HTR-8/SVneo (cell line): ENCODE data around the gene HSF5.

Experiments used
- DNase-seq: peaks from one replicate; pipeline ENCODE4 v3.0.0; 2011; ENCODE audit warnings: low spot score, mixed read lengths; ENCODE audit not compliant: insufficient read length
- FAIRE-seq: peaks from 2 replicates; lab custom pipeline; 2011; peaks lifted over from hg19 to GRCh38; lab: Jason Lieb, UNC

Gene HSF5, protein sequence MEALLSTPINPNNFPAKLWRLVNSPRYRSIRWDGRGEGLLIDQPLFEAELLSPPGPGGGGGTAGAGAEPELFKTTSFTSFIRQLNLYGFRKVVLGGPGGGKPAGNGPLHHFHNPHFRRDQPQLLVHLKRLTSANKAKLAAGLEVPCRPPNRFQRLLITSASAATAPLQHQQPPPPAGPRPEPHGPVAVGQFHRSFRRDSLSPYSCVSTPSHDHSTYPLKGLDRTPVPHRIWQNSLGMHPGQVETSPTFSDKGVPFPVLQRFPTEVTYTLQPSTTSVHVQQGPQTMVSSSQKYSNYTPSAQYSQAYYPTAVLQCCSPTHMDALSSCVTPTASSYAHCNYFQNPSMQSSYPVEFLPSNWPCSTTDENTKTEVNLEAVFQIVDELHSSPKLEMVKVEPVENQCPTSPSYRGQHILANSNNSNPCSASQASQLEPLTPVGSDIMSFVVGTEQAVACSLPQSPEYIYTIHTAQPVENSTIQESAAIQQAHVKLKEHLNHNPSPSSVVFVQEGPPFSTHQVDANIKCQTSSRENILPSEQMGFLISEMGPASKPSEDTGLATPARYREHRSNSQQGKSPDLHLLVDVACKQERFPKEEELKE

DNA sequence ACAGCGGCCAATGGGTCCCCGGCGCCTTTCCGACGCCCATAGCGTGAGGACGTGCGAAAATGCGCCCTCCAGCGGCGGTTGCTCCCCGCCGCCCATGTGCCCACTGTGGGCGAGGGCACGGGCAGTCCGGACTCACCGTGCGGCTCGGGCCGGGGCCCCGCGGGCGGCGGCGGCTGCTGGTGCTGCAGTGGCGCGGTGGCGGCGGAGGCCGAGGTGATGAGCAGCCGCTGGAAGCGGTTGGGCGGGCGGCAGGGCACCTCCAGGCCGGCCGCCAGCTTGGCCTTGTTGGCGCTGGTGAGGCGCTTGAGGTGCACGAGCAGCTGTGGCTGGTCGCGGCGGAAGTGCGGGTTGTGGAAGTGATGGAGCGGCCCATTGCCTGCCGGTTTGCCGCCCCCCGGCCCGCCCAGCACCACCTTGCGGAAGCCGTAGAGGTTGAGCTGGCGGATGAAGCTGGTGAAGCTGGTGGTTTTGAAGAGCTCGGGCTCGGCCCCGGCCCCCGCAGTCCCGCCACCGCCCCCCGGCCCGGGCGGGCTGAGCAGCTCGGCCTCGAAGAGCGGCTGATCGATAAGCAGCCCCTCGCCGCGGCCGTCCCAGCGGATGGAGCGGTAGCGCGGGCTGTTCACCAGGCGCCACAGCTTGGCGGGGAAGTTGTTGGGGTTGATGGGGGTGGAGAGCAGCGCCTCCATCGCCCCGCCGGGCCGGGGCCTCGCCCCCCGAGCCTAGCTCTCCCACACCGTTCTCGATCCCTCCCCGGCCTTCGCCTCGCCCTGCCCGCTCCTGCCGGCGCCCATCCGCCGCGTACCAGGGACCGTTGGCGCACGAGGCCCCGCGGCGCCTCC, at the start of gene HSF5:
TSS of gene HSF5 (minus strand) at position 820 of the 839 bp plus-strand sequence. CDS start at position 686, 134 bp downstream.
- FAIRE-seq (no peak), DNase-seq (no peak)

DNA sequence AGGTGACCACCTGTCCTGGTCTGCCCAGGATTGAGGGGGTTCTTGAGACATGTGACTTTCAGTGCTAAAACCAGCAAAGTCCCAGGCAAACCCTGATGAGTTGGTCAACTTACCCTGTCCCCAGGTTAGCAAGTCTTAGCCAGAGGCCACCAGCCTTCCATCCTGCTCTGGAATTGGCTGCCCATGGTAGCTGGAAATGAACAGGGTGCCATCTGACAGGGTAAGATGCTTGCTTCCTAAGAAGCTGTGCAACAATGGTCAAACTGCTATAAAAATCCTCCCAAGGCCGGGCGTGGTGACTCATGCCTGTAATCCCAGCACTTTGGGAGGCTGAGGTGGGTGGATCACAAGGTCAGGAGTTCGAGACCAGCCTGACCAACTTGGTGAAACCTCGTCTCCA, 49.1 kb upstream of the HSF5 start:
- FAIRE-seq (no peak), DNase-seq (no peak)

DNA sequence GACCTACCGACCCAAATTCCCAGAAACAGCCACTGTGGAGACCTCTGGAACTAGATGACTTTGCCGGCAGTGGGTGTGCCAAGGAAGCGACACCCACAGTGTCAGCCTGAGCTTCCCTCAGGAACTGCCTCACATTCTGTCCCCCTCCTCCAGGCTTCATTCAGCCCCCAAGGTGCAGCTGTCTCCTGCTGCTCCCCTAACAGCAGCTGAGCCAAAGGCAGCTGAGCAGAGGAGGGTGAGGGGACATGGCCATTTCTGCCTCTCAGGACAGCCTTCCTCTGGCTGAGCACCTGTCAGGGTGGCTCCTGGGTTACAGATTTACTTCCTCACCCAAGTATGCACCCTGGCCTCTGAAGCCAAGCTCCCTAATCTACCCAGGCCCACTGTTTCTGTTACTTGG, 48.3 kb upstream of the HSF5 start:
- DNase-seq, result no peak
- FAIRE-seq, result no peak

DNA sequence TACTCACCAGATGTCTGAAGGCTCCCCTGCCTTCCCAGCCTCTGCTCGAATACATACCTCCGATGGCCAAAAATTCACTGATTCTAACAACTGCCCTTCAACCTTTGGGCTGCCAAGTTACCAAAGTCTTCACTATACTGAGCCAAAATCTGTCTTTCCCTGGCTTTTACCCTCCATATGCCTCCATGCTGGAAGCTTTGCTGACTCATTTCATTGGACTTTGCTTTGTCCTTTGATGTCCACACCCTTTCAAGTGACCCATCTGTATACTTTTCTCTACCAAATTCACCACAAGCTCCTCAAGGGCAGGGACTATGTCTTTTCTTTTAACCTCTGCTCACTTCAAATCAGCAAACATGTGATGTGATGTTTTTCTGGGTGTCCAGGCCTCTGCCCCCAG, 47.2 kb upstream of the HSF5 start:
- FAIRE-seq, result peak; percentile 74
- DNase-seq, result no peak

DNA sequence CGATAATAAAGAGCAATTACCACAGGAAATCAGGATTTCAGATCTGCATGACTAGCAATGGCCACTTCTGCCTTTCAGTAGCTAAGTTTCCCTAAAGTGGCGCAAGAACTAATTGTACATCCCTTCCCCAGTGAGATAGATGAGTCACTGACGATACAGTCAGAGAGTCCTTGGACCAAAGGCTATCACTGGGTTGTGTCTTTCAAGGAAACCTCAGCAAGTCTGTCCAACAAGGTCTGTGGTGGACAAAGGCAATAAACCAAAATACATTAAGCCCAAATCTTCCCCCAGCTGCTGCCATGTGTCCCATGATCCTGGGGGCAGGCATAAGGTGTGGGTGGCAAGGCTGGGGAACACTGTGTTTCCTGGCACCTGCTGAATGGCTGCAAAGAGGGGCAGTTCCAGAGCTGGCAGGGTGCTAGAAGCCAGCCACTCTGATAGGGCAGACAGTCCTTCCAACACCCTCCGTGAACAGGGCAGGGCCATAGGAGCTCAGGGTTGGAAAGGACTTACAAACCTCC, 46.8 kb upstream of the HSF5 start:
- DNase-seq (no peak), FAIRE-seq (peak; percentile 86)

DNA sequence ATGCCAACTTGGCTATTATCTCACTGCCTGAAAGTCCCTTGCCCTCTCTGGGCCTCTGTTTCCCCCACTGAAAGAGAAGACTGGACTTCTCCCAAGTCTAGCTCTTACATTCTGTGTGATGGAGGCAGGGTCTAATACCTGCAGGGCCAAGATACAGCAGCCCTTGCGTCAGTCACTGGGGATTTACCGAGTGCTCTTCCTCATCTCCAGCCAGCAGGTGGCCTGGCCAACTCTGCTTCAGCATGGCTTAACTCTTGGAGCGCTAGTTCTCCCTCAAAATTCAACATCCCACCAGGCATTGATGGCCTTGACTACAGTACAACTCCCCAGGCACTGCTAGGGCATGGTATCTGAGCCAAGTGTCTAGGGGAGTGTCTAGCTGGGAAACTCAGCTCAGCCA, 46.1 kb upstream of the HSF5 start:
- no peak for FAIRE-seq

DNA sequence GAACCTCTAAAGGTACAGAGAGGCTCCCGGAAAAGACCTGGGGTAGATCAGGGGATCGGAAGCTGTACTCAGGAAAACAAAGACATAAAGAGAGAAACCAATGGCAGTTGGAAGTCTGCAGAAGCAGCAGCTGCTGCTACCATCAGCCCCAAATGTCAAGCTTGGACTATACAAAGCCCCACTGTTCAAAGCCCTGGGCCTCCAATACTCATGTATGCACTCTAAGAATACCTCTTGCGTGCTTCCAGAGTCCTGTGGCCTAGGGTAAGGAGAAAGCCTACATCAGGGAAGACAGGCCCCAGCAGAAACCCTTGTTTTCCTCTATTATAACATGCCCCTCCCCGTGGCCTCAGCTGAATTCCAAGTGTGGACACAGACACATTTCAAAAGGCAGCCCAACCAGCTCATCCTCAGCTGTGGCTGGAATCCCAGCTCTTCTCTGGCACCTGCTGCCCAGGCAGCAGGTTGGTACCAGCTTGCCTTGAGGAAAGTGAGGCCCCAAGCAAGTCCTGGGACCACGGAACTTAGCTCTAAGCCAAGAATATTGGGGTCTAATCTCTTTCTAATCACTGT, 45.5 kb upstream of the HSF5 start:
- no peak for FAIRE-seq

More for the DNA sequence above, 46.1 kb upstream of the HSF5 start:
- DNase-seq, result no peak

DNA sequence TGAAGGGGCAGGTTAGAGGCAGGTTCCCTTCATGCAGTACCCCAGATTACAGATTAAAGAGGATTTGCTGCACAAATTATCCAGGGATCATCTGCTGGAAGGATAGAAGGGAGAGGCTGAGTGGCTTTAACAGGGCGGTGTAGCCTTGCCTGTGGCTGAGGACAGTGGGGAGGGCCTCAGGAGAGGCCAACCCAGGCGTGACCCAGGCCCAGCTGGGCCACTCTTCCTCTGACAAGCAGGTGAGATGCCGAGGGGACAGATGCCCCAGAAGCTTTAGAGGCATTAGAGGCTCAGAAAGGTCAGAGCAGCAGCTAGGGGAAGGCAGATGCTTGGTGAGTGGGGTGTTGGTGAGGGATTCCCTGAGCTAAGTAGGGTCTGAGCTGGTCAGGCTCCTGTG, 44.3 kb upstream of the HSF5 start:
- FAIRE-seq (no peak), DNase-seq (no peak)

More for the DNA sequence above, 45.5 kb upstream of the HSF5 start:
- DNase-seq, result no peak

DNA sequence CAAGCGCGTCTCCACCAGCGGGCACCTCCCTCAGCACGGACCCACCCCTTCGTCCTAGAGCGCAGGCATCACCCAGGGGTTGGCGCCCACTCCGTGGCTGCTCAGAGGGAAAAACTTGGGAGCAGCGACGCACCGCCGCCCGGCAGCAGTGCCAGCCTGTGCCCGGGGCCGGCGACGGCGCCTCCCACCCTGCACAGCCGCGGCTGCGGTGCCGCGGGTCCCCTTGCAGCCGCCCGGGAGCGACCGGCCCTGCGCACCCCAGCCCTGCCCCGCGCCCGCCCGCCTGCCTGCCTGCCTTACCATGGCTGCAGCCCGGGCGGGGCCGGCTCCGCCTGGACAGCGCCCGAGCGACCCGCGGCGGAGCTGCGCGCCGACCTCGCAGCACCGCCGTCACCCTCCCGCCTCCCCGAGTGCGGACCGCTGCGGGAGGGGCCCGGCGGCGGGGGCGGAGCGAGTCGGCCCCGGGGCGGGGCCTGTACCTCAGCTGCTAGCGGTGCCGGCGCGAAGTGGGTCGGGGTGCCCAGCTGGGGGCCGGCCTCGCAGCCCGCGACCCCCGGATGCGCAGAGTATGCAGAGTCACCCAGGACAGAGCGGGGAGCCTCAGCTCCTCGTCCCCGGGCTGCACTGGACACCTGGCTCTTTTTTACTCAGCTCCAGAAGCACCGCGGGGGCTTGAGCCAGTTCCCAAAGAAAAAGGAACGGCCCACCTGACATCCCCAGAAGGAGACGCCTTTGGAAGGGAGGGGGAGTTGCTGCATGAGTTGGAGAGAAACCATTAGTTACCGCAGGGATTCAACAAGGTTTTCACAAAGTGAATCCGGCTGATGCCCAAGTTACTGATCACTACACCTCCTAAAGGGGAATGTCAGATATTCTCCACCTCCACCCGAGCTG, 43.7 kb upstream of the HSF5 start:
- DNase-seq, result peak; percentile 66
- peak; percentile 91 for FAIRE-seq

DNA sequence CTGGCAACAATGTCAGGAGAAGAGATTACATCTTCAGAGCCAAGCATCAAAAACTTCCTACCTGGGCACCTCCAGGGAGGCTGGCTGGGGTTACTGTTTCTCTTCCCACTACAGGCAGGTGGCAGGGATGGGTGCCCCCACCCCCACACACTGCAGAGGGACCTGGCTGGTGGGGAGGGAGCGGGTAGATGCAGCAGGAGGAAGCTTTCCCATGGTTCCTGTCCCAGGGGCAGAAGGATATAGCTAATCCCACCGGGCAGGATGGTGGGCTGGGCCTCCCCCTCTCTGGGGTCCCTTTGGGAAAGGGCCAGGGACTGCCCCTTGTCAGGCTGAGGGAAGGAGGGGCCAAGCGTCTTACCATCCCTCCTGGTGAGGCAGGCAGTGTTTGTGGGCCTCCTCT, 42.9 kb upstream of the HSF5 start:
- DNase-seq (no peak), FAIRE-seq (peak; percentile 80)

DNA sequence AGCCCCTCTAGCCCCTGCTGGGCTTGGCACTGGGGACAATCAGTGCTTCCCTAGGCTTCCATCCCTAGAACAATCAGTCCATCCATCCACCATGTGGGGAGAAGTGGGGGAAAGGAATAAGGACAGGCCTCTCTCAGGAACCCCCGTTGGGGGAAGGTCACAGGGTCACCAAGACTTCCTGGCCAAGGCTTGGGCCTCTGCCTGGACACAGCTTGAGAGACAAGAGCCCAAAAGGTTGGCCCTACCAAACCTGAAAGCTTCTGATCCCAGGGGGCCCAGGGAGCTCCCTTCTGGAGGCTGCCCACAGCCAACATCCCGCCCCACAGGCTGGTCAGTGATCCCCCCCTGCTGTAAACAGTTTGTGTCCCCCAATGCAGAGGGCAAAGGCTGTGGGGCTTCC, 42.4 kb upstream of the HSF5 start:
- DNase-seq, result no peak
- FAIRE-seq, result no peak

DNA sequence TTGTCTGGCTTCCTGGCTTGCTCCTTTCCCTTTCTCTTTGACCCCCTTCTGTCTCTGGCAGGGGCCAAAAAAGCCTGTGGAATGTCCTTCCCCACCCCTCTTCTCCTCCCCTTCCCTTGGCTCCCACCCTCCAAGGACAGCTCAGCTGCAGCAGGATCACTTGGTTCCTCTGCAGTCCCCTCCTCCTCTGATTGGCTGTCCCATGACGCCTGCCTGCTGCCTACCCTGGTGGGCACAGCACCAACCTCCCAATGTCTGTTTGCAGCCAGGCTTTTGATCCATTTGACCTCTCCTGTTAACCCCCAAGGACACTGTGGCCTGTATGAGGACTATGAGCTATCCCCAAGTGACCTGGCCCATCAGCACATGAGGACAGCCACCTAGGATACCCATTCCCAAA, 41.1 kb upstream of the HSF5 start:
- no peak for DNase-seq
- no peak for FAIRE-seq

DNA sequence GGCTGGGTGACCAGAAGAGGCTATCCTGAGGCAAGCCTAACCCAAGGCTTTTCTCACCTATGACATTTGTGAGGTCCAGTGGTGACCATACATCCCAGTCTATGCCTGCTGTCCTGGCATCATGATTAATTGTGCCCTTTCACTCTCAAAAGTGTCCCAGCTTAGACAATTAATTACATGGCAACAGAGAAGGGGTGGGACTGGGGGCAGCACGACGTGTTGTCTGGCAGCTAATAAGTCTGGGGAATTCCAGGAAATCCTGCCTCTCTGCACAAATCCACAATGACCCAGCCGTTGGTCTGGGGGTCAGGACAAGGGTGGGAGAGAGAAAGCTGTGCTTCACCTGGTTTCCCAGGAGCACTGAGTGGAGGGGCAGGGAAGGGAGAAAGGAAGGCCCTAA, 40.2 kb upstream of the HSF5 start:
- no peak for DNase-seq
- peak; percentile 46 for FAIRE-seq

DNA sequence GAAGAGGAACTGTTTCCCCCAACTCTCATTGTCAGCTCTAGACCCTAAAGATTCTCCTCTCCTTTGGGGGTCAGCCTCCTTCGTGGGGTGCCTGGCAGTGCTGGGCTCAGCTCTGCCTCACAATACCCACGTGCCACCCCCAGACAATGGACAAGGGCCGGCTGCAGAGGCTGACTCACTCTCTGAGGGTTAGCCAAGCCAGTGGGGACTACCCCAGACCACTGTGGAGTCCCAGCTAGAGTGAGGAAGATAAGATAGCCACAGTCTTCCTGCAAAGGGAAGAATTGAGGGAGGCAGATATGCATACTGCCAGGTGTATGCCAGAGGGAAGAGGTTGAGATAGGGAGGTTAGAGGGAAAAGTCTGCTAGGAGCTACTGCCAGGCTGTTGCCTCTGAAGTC, 39.7 kb upstream of the HSF5 start:
- no peak for DNase-seq

DNA sequence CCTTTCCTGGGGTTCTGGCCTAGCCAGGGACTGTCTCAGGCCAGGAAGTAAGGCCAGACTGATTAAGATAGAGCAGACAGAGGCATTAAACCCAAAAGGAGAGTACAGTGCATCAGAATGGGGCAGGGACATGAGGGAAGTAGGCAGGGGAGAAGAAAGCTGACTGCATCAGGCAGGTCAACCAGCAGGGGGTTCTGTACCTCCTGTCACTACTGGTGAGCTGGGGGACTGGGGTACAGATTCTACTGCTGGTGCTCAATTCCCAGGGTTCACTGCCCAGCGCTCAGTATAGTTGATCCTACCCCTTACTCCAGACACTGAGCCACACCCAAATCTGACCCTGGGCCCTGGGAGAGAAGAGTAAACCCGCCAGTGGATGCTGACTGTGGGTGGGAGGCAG, 39.1 kb upstream of the HSF5 start:
- FAIRE-seq, result peak; percentile 77
- no peak for DNase-seq

More for the DNA sequence above, 39.7 kb upstream of the HSF5 start:
- peak; percentile 70 for FAIRE-seq

DNA sequence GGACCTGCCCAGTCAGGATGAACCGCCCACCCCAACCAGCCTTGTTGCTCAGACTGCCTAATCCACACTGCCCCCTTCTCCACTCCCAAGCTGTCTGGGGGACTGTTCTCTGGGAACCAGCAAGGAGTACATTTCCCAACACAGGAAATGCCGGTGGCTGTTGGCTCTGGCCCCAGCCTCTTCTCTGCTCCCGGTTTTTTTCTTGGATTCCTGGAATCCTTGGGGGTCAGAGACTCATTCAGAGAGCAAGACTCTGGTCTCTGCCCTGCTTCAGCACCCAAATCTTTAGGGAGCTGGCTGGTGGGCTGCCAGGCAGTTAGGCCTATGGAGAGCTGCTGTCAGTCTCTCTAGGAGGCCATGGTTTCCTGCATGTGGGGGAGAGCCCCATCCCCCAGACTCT, 37.0 kb upstream of the HSF5 start:
- FAIRE-seq (peak; percentile 94), DNase-seq (peak; percentile 81)

DNA sequence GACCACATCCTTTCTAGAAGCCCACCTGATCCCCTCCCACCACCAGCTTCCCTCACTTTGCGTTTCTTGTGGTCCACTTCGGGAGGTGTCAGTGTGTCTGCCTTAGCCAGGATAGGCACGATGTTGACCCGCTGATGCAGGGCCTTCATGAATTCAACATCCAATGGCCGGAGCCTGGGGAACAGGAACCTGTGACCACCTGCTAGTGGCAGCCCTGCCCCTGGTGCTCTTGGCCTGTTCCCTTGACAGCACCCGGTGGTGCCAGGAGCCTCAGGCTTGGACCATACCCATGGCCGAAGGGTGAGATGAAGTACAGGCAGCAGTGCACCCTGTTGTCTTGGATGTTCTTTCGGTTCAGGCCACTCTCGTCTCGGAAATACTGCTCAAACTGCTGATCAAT, 33.5 kb upstream of the HSF5 start:
- FAIRE-seq, result no peak
- DNase-seq, result no peak

DNA sequence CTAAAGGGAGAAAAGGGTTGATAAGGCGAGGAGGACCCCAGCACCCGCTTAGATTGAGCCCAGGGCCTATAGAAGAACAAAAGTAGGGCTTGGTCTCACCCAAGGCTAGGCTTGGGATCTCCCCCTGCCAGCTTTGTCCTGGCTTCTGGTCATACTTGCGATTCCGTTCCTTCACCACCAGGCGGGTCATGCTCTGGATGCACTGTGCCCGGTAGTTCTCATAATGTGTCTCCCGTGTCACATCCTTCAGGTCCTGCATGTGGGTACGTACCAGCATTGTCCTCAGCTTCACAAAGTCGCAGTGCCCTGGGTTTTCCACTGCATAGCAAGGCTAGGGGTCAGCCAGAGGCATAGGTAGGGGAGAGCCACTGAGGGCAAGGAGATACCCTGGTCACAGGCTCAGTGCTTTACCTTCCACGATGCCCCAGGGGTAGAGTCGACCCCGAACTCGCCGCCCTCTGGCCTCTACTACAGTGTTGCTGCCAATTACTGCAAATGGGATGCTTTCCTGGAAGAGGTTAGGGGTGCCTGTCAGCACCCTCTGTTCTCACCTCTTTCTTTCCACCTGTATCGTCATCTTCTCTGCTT, 32.7 kb upstream of the HSF5 start:
- no peak for DNase-seq
- no peak for FAIRE-seq
